Measurements from ENCODE around the gene FAM3D.

- no peak for TF ChIP-seq E2F6 (IDR thresholded peaks at IDR 0.05)
- TF ChIP-seq SP2 (IDR thresholded peaks at IDR 0.05; ENCODE audit: low read length): no peak
- TF ChIP-seq, protein P1, sequence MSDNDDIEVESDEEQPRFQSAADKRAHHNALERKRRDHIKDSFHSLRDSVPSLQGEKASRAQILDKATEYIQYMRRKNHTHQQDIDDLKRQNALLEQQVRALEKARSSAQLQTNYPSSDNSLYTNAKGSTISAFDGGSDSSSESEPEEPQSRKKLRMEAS (IDR thresholded peaks at IDR 0.05): no peak
- TF ChIP-seq KDM5A (IDR thresholded peaks at IDR 0.05; ENCODE audit: low read length): no peak
Measured at GRCh38 chr3:58683001-58683458, 16.5 kb upstream of the FAM3D start.
